LNCaP clone FGC (cell line): ENCODE measurements around the gene VDR.

ENCODE experiments used
- DNase-seq: peaks from one replicate; pipeline ENCODE4 v3.0.0-alpha.2; 2011; ENCODE audit warnings: low read depth
- H3K4me3 ChIP-seq: 2 replicates; pipeline ENCODE4 v1.5.1; 2011; ENCODE audit warnings: mild to moderate bottlenecking, low read depth, low read length, control low read depth
- CTCF ChIP-seq: IDR thresholded peaks from 2 replicates; pipeline ENCODE4 v1.5.1; 2012; ENCODE audit warnings: mild to moderate bottlenecking; ENCODE audit not compliant: control insufficient read depth, insufficient read depth; ENCODE audit errors: extremely low read depth

Gene VDR

GRCh38 chr12:47904713-47905709 lies at the start of gene VDR:
VDR (minus strand) TSS chr12:47904994; CDS start chr12:47879113, 25,881 bp downstream.
- peak; percentile 86 for TF ChIP-seq CTCF
- H3K4me3 ChIP-seq, result peak within 1 kb of the TSS; percentile 69
- peak; percentile 82 for DNase-seq

GRCh38 chr12:47954058-47954457 lies 49.3 kb upstream of the VDR start:
- no peak overlapping the region for H3K4me3 ChIP-seq
- DNase-seq, result no peak
- TF ChIP-seq CTCF, result no peak

- DNase-seq, result no peak
- no peak overlapping the region for H3K4me3 ChIP-seq
- no peak for TF ChIP-seq CTCF
Observed at GRCh38 chr12:47950856-47951468, 46.2 kb upstream of the VDR start.

- H3K4me3 ChIP-seq, result no peak overlapping the region
- TF ChIP-seq CTCF, result peak; percentile 88
- peak; percentile 60 for DNase-seq
Observed at GRCh38 chr12:47949441-47950341, 44.9 kb upstream of the VDR start.

GRCh38 chr12:47947341-47947740 lies 42.5 kb upstream of the VDR start:
- H3K4me3 ChIP-seq, result no peak overlapping the region
- no peak for TF ChIP-seq CTCF
- DNase-seq, result no peak
